ENCODE data around the gene SLC41A2.

Gene SLC41A2

DNA sequence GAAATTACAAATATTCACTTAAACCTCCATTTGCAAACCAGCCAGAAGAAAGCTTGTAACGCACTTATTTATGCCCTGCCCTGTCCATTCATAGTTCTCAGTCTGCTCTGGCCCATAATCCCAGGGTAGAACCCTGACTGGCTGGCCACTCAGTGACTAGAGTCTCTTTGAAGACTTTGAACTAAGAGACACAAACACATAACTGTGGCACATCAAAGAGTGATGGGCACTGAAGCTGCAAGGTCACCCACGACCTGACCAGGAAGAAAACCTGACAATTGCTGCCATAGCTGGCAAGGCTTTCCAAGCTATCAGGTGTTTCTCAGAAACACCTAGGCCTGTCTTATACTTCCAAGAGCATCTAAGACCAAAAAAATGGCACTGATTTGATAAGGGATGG, 28.7 kb downstream of the SLC41A2 start:
- Histone ChIP-seq H4K20me1 (ENCODE audit: low read depth, low read length) (no peaks in the 10 kb centered on the region), H3K36me3 (ENCODE audit: low read length) (no peaks in the 10 kb centered on the region), H3F3A (ENCODE audit: insufficient read depth) (no peaks in the 10 kb centered on the region), H3K4me3 (ENCODE audit: insufficient read depth, low read length, poor library complexity, severe bottlenecking) (no peak overlapping the region), H3K4me2 (ENCODE audit: low read depth, low read length, poor library complexity, severe bottlenecking) (no peak overlapping the region), H3K9me2 (replicated peaks; ENCODE audit: insufficient read depth, low read length) (no peaks in the 10 kb centered on the region), H3K27me3 (ENCODE audit: low read length) (no peaks in the 10 kb centered on the region), H3K9ac (ENCODE audit: low read length) (no peak overlapping the region), H3K9me3 (ENCODE audit: insufficient read depth, low read length) (no peaks in the 10 kb centered on the region), H2AFZ (ENCODE audit: low read depth, low read length, severe bottlenecking) (no peak overlapping the region), H3K79me2 (ENCODE audit: insufficient read depth, low read length) (no peaks in the 10 kb centered on the region), H3K27ac (ENCODE audit: low read depth, low read length) (no peak overlapping the region)
- TF ChIP-seq CTCF (IDR thresholded peaks at IDR 0.05; ENCODE audit: insufficient read depth, low read length, poor library complexity, severe bottlenecking) (no peak), EZH2phosphoT487 (conservative IDR thresholded peaks at IDR 0.05; ENCODE audit: low read length) (no peak)

DNA sequence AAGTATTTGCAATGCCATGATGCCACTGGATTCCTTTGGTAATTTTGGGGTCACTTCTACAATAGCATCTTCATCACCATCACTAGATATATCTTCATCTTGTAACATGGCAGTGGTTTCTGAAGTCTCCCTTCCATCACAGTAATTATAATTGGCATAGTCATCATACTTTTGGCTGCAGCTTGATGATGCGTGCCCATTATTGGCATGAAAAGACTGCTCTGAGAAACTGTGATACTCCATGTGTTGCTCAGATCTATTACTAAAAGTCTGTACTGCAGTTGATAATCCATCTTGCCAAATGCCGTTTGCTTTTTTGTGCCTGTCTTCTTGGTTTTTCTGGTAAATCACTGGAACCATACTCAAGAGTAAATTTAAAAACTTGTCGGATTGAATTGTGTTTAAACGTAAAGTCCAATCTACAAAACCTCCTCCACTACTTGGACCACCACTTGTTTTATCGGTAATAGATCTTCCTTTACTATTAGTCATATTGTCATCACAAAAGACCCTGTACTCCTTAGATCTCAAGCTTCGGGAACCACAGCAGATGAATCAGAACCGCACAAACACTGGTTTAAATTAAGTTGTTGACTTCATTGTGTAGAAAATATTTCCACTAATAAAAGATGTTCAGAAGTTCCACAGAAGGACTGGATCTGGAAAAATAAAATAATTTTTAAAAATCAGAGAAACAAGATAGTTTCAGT, 29.9 kb downstream of the SLC41A2 start:
- H4K20me1 ChIP-seq (ENCODE audit: low read depth, low read length): no peaks in the 10 kb centered on the region
- H3K4me2 ChIP-seq (ENCODE audit: low read depth, low read length, poor library complexity, severe bottlenecking): no peak overlapping the region
- no peaks in the 10 kb centered on the region for H3K27me3 ChIP-seq (ENCODE audit: low read length)

GRCh38 chr12:104925501-104925900, 32.6 kb downstream of the SLC41A2 start:
- H4K20me1 ChIP-seq (ENCODE audit: low read depth, low read length): no peaks in the 10 kb centered on the region
- H3K9ac ChIP-seq (ENCODE audit: low read length): no peak overlapping the region
- no peaks in the 10 kb centered on the region for H3K27me3 ChIP-seq (ENCODE audit: low read length)
- H3K79me2 ChIP-seq (ENCODE audit: insufficient read depth, low read length): no peaks in the 10 kb centered on the region
- no peak overlapping the region for H2AFZ ChIP-seq (ENCODE audit: low read depth, low read length, severe bottlenecking)
- no peak overlapping the region for H3K4me2 ChIP-seq (ENCODE audit: low read depth, low read length, poor library complexity, severe bottlenecking)
- H3K36me3 ChIP-seq (ENCODE audit: low read length): 0 out of 2 replicates have a peak, but pooled peaks cover 2% of the 10 kb centered on the region
- H3F3A ChIP-seq (ENCODE audit: insufficient read depth): no peaks in the 10 kb centered on the region
- no peak overlapping the region for H3K4me3 ChIP-seq (ENCODE audit: insufficient read depth, low read length, poor library complexity, severe bottlenecking)
- no peak overlapping the region for H3K27ac ChIP-seq (ENCODE audit: low read depth, low read length)
- no peak for TF ChIP-seq EZH2phosphoT487 (conservative IDR thresholded peaks at IDR 0.05; ENCODE audit: low read length)
- TF ChIP-seq CTCF (IDR thresholded peaks at IDR 0.05; ENCODE audit: insufficient read depth, low read length, poor library complexity, severe bottlenecking): no peak
- H3K9me2 ChIP-seq (replicated peaks; ENCODE audit: insufficient read depth, low read length): no peaks in the 10 kb centered on the region
- H3K9me3 ChIP-seq (ENCODE audit: insufficient read depth, low read length): peaks cover 13% of the 10 kb centered on the region; the same call in 1 of the 2 replicates

More for the DNA sequence above, 29.9 kb downstream of the SLC41A2 start:
- TF ChIP-seq EZH2phosphoT487 (conservative IDR thresholded peaks at IDR 0.05; ENCODE audit: low read length) (no peak), CTCF (IDR thresholded peaks at IDR 0.05; ENCODE audit: insufficient read depth, low read length, poor library complexity, severe bottlenecking) (no peak)
- Histone ChIP-seq H3K9ac (ENCODE audit: low read length) (no peak overlapping the region), H3K27ac (ENCODE audit: low read depth, low read length) (no peak overlapping the region), H2AFZ (ENCODE audit: low read depth, low read length, severe bottlenecking) (no peak overlapping the region), H3K4me3 (ENCODE audit: insufficient read depth, low read length, poor library complexity, severe bottlenecking) (no peak overlapping the region), H3K36me3 (ENCODE audit: low read length) (no peaks in the 10 kb centered on the region), H3F3A (ENCODE audit: insufficient read depth) (no peaks in the 10 kb centered on the region), H3K9me3 (ENCODE audit: insufficient read depth, low read length) (no peaks in the 10 kb centered on the region), H3K9me2 (replicated peaks; ENCODE audit: insufficient read depth, low read length) (no peaks in the 10 kb centered on the region), H3K79me2 (ENCODE audit: insufficient read depth, low read length) (no peaks in the 10 kb centered on the region)

All from SU-DHL-6 (cell line).